Stimulated activated CD4-positive, alpha-beta T cell treated with anti-CD3 and anti-CD28 coated beads, Interleukin-15, amount 100 ng/mL, for 24 hours (primary cell): ENCODE measurements around the gene FOS.
"Not testable (repeated sequence)": the region's sequence is repeated elsewhere in the genome, so short reads cannot be mapped to it uniquely, and the experiment has no call there.

Experiments used
- DNase-seq: peaks from one replicate; pipeline ENCODE4 v3.0.0-alpha.2; 2020

The FOS gene

GRCh38 chr14:75277815-75278421 lies 710 bp upstream of the FOS start:
- no peak for DNase-seq

DNA sequence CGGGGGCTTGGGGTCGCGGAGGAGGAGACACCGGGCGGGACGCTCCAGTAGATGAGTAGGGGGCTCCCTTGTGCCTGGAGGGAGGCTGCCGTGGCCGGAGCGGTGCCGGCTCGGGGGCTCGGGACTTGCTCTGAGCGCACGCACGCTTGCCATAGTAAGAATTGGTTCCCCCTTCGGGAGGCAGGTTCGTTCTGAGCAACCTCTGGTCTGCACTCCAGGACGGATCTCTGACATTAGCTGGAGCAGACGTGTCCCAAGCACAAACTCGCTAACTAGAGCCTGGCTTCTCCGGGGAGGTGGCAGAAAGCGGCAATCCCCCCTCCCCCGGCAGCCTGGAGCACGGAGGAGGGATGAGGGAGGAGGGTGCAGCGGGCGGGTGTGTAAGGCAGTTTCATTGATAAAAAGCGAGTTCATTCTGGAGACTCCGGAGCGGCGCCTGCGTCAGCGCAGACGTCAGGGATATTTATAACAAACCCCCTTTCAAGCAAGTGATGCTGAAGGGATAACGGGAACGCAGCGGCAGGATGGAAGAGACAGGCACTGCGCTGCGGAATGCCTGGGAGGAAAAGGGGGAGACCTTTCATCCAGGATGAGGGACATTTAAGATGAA lies 630 bp downstream of the FOS start:
- peak; percentile 69 for DNase-seq

GRCh38 chr14:75279763-75280290 lies 1.2 kb downstream of the FOS start:
- DNase-seq: no peak

- no peak for DNase-seq
Observed at GRCh38 chr14:75280291-75280830, 1.7 kb downstream of the FOS start.

- no peak for DNase-seq
Observed at GRCh38 chr14:75280831-75281653, 2.4 kb downstream of the FOS start.

DNA sequence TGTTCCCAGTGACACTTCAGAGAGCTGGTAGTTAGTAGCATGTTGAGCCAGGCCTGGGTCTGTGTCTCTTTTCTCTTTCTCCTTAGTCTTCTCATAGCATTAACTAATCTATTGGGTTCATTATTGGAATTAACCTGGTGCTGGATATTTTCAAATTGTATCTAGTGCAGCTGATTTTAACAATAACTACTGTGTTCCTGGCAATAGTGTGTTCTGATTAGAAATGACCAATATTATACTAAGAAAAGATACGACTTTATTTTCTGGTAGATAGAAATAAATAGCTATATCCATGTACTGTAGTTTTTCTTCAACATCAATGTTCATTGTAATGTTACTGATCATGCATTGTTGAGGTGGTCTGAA lies 3.0 kb downstream of the FOS start:
- DNase-seq: no peak

GRCh38 chr14:75282170-75282554 lies 3.5 kb downstream of the FOS start:
- DNase-seq: no peak

- DNase-seq: not testable (repeated sequence)
Observed at GRCh38 chr14:75282555-75283161, 4.0 kb downstream of the FOS start.

GRCh38 chr14:75283162-75283832 lies 4.7 kb downstream of the FOS start:
- no peak for DNase-seq

GRCh38 chr14:75283833-75284563 lies 5.4 kb downstream of the FOS start:
- no peak for DNase-seq

GRCh38 chr14:75285331-75285730 lies 6.7 kb downstream of the FOS start:
- DNase-seq: no peak

DNA sequence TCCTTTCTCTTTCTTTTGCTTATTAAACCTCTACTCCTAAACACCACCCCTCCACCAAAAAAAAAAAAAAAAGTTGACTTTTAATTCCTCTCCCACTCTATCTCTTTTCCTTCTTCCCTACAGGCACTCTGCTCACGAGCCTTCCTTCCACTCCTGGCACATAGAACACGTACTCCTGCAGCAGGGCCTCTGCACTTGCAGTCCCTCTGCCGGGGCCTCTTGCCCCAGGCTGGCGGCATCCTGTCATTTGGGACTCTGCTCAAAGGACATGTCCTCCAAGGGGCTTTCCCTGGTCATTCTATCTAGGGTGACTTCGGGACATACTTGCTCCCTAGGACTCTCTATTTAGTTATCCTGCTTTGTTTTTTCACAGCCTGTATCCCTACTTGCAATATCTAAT lies 7.7 kb downstream of the FOS start:
- DNase-seq: no peak

DNA sequence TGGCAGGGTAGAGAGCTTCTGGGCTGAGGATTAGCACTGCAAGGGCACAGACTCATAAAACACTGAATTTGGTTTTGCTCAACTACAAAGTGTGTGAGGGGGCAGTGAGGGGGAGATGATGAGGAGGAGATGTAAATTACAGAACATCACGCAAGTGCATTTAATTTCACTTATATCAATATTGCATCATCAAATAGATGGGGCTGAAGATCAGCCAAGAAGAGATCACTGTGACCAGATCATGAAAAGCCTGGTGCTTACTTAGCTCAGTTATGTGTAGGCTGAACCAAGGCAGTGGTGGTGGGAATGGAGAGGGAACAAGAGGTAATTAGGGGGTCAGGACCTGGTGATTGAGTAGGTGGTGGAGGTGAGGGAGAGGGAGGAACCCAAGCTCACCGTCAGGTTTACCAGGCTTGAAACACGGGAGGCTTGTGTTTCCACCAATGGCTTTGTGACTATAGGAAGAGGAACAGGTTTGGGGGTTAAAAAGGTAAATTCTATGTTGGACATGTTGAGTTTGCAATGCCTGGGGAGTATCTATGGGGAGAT lies 11.3 kb downstream of the FOS start:
- no peak for DNase-seq

- no peak for DNase-seq
Observed at GRCh38 chr14:75290851-75291250, 12.2 kb downstream of the FOS start.

DNA sequence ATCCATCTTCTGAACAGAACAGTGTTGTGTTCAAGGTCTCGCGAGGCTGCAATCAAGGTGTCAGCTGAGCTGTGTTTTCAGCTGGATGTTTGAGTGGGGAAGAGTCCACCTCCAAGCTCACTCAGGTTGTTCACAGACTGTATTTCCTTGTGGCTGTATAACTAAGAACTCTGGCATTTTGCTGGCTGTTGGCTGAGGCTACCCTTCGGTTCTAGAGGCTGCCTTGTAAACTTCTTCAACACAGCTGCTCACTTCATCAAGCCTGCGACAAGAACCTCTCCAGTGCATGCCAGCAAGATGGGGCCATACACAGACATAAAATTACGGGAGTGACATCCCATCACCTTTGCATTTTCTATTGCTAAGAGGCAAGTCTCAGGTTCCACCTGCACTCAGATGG lies 12.7 kb downstream of the FOS start:
- no peak for DNase-seq

- DNase-seq: no peak
Observed at GRCh38 chr14:75292101-75292563, 13.5 kb downstream of the FOS start.

- no peak for DNase-seq
Observed at GRCh38 chr14:75292886-75293285, 14.3 kb downstream of the FOS start.

DNA sequence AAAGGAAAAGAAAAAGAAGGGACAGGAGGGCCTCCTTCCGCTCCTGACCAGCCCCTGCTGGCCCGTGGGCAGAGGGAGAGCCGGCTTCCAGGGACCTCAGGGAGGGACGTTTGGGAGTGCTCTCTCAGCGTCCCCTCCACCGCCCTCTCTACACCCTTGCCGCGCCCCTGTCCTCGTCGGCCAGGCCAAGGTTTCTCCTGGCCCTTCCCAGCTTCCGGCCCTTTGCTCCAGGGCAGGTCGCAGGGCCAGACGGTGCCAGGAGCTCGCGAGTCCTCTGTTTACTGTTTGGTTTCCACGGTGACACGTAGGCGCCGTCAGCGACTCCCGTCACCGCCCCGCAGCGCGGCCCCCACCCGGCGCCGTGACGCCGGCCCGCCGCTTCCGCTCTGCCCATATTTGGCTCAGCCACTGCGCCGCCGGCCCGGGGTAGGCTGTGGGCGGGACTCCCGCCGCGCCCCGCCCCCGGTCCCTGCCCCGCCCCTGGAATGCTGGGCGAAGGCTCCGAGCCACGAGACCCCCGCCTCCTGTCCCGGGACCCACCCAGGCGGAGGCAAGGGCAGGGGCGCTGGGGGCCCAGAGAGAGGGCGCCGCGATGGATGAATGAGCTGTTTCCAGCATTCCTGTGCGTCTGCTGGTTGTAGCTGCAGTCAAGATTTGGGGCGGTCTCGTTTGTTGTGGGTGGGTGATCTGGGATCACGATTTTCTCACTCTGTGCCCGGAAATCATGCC lies 15.5 kb downstream of the FOS start:
- DNase-seq: peak; percentile 94

GRCh38 chr14:75294649-75295033 lies 16.0 kb downstream of the FOS start:
- DNase-seq: no peak

- peak; percentile 46 for DNase-seq
Observed at GRCh38 chr14:75295061-75295461, 16.4 kb downstream of the FOS start.
